ENCODE data around the gene FOXK2. TPM values are rescaled to one million over a fixed set of nuclear protein-coding genes. Genes with fewer than 3 reads are reported as not detected.

Gene FOXK2
- total RNA-seq, 2 donors from 2014 or later: 34.8 to 85.1 TPM

- TF ChIP-seq CTCF (IDR thresholded peaks at IDR 0.05): no peak
- Histone ChIP-seq H3K27ac (peak overlapping the region; percentile 38 to 61), H3K9me3 (no peaks in the 10 kb centered on the region), H3K4me1 (ENCODE audit: control insufficient read depth in 1 of 2, low read depth in 2 of 2) (peaks cover 12 to 26% of the 10 kb centered on the region in 2 donors), H3K27me3 (replicated peaks; ENCODE audit: insufficient read depth) (no peaks in the 10 kb centered on the region), H3K36me3 (peaks cover 3% of the 10 kb centered on the region), H3K4me3 (peak overlapping the region; percentile 68)
- ATAC-seq (ENCODE audit: insufficient number of reproducible peaks, low FRiP score, low read depth) (no peak), DNase-seq (ENCODE audit: low spot score) (no peak)
Observed at GRCh38 chr17:82648742-82649331, 129.3 kb downstream of the FOXK2 start.

- no peak for DNase-seq (ENCODE audit: low spot score)
Observed at GRCh38 chr17:82649501-82650261, 130.1 kb downstream of the FOXK2 start.

GRCh38 chr17:82650723-82651122, 131.2 kb downstream of the FOXK2 start:
- H3K4me3 ChIP-seq: no peak overlapping the region
- ATAC-seq (ENCODE audit: insufficient number of reproducible peaks, low FRiP score, low read depth) (no peak), DNase-seq (ENCODE audit: low spot score) (no peak)
- no peaks in the 10 kb centered on the region for H3K27me3 ChIP-seq (replicated peaks; ENCODE audit: insufficient read depth)
- TF ChIP-seq CTCF (IDR thresholded peaks at IDR 0.05): no peak
- no peaks in the 10 kb centered on the region for H3K9me3 ChIP-seq
- H3K36me3 ChIP-seq: no peaks in the 10 kb centered on the region
- H3K4me1 ChIP-seq (ENCODE audit: control insufficient read depth in 1 of 2, low read depth in 2 of 2): peaks cover 12 to 24% of the 10 kb centered on the region in 2 donors
- H3K27ac ChIP-seq: no peak overlapping the region

More at GRCh38 chr17:82649501-82650261, 130.1 kb downstream of the FOXK2 start:
- Histone ChIP-seq H3K27me3 (replicated peaks; ENCODE audit: insufficient read depth) (no peaks in the 10 kb centered on the region), H3K9me3 (no peaks in the 10 kb centered on the region), H3K4me3 (no peak overlapping the region), H3K4me1 (ENCODE audit: control insufficient read depth in 1 of 2, low read depth in 2 of 2) (peaks cover 12 to 26% of the 10 kb centered on the region in 2 donors), H3K36me3 (no peaks in the 10 kb centered on the region), H3K27ac (no peak overlapping the region)
- no peak for TF ChIP-seq CTCF (IDR thresholded peaks at IDR 0.05)
- ATAC-seq (ENCODE audit: insufficient number of reproducible peaks, low FRiP score, low read depth): no peak

- ATAC-seq (ENCODE audit: insufficient number of reproducible peaks, low FRiP score, low read depth) (no peak), DNase-seq (ENCODE audit: low spot score) (no peak)
- H3K4me1 ChIP-seq (ENCODE audit: control insufficient read depth in 1 of 2, low read depth in 2 of 2): peaks cover 2 to 4% of the 10 kb centered on the region in 2 donors
- no peak overlapping the region for H3K4me3 ChIP-seq
- no peaks in the 10 kb centered on the region for H3K27me3 ChIP-seq (replicated peaks; ENCODE audit: insufficient read depth)
- no peaks in the 10 kb centered on the region for H3K9me3 ChIP-seq
- H3K27ac ChIP-seq: no peak overlapping the region
- no peak for TF ChIP-seq CTCF (IDR thresholded peaks at IDR 0.05)
- H3K36me3 ChIP-seq: peaks cover 3% of the 10 kb centered on the region
Observed at GRCh38 chr17:82653651-82654528, 134.4 kb downstream of the FOXK2 start.

Other genes with a start within 250 kb of the FOXK2 start
- gene CSNK1D, start 246.0 kb upstream of the FOXK2 start, total RNA-seq: 10 to 100 TPM; 69.5 to 71.9 TPM
- 1 to 10 TPM; 3.0 to 3.5 TPM for gene CD7, start 202.1 kb upstream of the FOXK2 start, total RNA-seq
- gene SECTM1, start 186.0 kb upstream of the FOXK2 start, total RNA-seq: 10 to 100 TPM; 16.7 to 32.2 TPM
- not detected for gene TEX19, start 160.5 kb upstream of the FOXK2 start, total RNA-seq
- gene UTS2R, start 148.0 kb upstream of the FOXK2 start, total RNA-seq: under 1 TPM in 1 of 2 donors, not detected in 1; 0.27 TPM
- gene HEXD, start 101.4 kb upstream of the FOXK2 start, total RNA-seq: 10 to 100 TPM; 31.4 to 34.7 TPM
- gene OGFOD3, start 101.1 kb upstream of the FOXK2 start, total RNA-seq: 10 to 100 TPM; 24.9 to 27.4 TPM
- 100 to 1,000 TPM in 1 of 2 donors, 10 to 100 TPM in 1; 84.6 to 178 TPM for gene CYBC1, start 69.0 kb upstream of the FOXK2 start, total RNA-seq
- gene NARF, start 61.0 kb upstream of the FOXK2 start, total RNA-seq: 10 to 100 TPM; 77.0 to 86.8 TPM
- 10 to 100 TPM; 50.0 to 55.7 TPM for gene WDR45B, start 128.7 kb downstream of the FOXK2 start, total RNA-seq
- gene RAB40B, start 179.0 kb downstream of the FOXK2 start, total RNA-seq: 10 to 100 TPM; 17.3 to 21.1 TPM
- gene FN3KRP, start 197.0 kb downstream of the FOXK2 start, total RNA-seq: 10 to 100 TPM in 1 of 2 donors, 1 to 10 TPM in 1; 9.8 to 15.6 TPM
- gene FN3K, start 215.9 kb downstream of the FOXK2 start, total RNA-seq: 10 to 100 TPM in 1 of 2 donors, 1 to 10 TPM in 1; 8.3 to 10.4 TPM
- gene TBCD, start 232.3 kb downstream of the FOXK2 start, total RNA-seq: 10 to 100 TPM; 55.0 to 55.5 TPM

All from thoracic aorta (tissue), 2 donors.